ENCODE measurements around the gene TCF4.

Gene TCF4

DNA sequence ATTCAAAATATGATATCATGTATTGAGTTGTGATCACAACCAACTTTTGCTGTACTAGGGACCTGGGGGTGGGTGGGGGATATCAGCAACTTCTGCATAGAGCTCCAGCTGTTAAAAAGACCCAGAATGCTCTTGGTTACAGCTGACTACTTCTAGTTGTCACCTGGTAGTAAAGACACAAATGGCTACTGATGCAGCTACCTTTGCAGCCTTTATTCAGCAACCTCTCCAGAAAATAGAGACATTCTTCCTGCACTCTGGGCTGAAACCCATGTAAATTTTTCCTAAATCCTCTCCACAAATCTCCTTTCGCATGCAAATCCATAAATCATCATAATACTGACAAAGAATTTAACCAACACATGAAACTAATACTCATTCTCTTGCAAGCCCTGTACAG is 238.3 kb downstream of the TCF4 start:
- DNase-seq (ENCODE audit: low read depth): no peak

DNA sequence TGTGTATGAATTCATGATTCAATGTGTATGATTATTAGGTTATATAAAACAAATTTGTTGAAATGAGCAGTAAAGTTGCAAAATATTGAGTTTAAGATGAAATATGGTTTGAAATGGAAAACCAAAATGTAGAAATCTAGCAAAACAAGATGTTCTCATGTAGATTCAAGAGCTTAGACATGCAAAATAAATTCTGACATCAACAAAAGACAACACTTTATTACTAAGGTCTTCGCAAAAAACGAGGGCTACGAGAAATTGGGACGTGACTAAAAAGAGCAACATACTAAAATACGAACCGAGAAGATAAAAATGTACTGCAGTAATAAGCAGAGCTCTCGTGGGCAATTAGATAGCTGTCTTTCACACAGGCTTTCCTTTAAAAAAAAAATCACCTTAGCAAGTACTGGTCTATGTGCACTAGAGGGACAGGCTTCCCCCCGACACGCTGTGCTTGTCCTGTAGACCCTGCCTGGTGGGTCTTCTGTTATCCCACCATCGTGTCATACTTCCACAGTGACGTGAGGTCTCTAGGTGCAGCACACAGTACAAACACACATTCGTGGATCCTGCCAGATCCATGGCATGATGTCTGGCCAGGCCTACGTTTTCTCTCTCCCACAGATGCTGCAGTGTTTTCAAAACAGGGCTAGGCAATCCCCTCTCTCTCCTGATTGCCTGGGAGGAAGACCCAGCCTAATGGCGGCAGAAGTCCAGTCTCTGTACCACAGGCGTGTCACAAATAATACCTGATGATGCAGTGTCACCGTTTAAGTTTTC is 240.8 kb downstream of the TCF4 start:
- DNase-seq (ENCODE audit: low read depth): no peak

DNA sequence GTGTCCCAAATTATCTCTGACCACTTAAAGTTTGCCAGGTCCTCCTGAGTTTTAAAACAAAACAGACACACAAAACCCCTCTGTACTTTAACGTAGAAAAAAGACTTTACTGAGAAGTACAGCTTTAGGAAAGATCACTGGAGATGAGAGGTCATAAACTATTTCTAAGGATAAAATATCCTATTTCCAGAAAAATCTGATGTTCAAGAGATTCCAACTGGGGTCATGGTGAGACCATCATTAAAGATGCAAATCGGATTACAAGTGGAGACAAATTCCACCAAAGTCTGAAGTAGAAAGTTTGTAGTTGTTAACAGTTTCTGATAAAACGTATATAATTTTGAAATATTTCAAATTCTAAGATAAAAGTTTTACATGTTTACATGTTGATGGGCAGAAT is 241.6 kb downstream of the TCF4 start:
- DNase-seq (ENCODE audit: low read depth): no peak

DNA sequence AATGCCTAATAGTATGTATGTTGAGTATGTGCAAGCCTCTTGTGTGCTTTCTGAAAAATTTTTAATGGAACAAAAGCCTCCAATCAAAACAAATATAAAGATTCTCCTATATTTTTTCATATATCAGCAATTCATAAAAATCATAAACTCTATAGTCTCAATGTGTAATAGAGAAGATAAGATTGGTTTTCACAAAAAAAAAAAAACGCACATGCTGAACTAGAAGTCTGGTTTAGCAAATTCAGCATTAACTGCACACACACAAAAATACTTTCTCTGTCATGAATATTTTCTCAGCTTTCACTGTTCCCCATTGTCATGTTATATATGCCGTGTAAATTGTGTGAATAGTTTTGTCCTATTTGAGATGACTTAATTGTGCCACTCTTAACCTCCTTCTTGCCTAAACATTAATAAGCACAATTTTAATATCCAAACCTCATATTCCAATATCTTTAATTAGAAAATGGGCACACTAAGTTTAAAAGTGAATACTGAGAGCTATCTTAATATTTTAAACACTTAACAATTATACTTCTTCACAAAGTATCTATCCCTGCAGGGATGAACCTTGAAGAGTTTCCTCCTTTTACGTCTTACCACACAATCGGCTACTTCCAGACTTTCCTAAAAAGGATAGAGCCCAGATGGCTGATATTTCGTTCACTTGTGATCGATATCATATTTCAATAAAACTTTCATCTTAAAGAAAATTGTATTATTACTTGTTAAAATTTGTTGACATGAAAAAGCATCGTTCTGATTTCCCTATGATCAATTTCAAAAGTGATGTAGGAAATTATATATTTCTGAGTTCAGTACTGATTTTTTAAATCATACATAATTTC is 242.7 kb downstream of the TCF4 start:
- DNase-seq (ENCODE audit: low read depth): no peak

DNA sequence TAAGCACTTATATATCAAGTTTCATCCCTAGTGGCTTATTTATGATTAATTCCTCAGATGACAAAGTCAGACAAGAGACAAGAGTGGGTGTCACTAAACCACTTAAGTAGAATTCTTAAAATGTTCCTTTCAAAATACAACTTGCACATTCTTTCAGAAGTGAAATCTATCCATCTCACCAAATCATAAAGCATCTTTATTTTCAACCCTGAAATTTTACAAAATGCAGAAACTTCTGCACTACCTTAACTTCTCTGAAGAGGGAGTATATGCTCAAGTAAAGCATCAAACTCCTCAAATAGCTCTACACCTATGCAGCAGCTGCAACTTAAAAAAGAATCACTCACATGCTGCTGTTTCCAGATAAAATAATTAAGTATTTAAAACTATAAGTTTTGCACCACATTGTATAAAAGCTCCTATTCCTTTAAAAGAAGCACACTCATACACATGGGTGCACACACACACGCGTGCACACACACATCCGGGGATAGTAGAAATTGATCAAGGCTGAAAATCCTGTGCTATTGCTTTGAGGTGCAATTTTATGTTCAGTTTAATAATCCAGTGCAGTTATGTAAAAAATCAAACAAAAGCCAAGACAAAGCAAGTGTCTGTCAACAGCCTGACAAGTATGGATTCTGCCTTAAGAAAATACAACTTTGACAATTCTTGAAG is 244.5 kb downstream of the TCF4 start:
- DNase-seq (ENCODE audit: low read depth): no peak

DNA sequence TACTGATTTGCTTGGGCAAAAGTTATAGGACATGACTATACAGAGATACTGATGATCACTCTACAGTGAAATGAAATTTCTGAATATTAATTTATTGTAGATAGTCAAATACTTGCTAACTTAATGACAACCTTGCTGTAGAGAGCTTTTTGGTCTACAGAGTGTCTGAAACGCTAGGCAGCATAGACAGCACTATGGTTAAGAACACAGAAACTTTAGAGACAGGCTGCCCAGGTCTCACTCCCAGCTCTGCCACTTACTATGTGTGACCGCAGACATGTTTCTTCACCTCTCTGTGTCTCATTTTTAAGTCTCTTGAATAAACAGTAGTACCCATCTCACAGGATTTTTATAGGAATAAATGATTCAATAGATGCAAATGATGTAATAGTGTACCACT is 247.0 kb downstream of the TCF4 start:
- DNase-seq (ENCODE audit: low read depth): no peak

DNA sequence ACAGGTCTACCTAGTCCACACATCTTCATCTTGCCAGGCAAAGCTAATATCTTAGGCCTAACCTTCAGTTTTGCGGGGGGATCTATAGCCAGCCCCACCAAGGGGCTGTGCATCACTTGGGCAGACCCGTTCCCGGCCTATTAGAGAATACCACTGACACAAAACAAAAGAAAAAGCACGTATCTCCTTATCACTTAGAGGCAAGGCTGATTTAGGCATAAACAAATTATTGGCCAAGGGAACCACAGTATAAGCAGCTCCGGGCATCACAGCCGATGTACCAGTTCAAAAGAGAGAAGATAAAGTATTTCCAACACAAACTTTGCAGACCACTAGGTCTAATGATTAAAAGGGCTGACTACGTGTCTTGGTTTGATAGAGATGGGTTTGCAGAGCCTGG is 248.0 kb downstream of the TCF4 start:
- DNase-seq (ENCODE audit: low read depth): no peak

DNA sequence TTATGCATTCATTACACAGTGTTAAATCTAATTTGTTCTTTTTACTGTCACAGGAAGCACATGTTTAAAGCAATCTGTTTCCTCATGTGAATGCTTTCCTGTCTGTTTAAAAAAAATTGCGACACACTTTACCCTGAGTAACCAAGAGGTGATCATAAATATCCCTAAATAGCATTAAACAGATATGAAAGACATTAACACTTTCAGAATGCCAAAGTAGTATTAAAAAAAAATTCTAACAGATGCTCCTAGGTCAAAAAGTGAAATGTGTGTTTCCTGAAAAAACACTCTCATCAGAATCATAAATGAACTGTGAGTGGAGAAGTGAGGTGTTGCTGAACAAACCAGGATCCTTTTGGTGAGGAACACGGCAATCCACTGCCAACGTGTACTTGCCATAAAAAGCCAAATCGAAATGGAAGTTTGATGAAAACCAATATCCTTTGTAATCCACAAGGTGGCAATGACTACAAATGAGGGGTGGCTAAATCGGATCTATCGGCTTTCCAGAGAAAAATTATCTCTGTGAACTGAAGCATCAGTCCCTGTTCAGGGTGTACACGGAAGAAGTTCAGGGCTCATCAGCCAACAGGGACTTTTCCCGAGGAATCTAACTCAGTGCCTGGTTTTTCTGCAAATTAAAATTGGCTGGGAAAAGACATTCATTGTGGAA is 248.9 kb downstream of the TCF4 start:
- DNase-seq (ENCODE audit: low read depth): no peak

DNA sequence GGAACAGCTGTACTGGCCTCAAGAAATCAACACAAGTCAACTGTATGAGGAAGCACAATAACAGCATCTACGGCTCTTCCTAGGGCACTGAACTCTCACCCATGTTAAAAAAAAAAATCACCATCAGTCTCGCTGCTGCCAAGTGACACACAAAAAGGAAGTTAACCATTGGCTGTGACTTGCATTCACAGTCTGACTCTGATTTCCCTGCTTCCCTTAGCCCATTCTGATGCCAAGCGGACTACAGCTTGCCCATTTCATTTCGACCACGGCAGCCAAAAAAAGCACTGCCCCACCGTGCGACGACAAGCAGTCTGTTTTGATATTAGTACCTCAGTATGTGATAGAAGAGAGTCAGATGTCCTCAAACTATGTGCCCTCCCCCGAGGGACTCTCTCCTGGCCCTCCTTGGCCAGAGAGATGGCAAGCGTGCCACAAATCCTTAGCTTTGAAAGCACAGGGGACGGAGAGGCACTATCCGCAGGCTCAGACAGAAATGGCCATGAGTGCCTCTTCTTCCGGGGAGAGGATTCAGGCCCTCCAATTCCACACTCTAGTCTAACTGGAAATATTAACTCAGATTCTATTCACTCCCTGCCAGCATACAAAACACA is 250.0 kb downstream of the TCF4 start:
- DNase-seq (ENCODE audit: low read depth): no peak

DNA sequence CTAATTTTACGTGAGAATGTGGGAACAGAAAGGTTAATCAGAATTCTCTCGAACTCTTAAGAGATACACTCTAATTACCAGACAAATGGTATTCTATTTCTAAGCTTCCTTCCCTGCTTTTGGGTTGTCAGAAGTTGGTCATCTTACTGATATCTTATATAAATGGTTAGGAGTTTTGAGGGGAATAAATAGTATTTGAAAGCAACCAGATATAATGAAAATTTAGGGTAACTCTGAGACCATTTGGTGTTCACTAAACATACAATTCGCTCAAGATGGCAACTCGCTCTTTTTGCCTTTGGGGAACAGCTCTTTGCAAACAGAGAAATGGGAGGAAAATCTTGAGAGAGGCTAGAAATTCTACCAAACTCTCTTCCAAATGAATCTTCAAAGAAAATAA is 250.9 kb downstream of the TCF4 start:
- DNase-seq (ENCODE audit: low read depth): no peak

DNA sequence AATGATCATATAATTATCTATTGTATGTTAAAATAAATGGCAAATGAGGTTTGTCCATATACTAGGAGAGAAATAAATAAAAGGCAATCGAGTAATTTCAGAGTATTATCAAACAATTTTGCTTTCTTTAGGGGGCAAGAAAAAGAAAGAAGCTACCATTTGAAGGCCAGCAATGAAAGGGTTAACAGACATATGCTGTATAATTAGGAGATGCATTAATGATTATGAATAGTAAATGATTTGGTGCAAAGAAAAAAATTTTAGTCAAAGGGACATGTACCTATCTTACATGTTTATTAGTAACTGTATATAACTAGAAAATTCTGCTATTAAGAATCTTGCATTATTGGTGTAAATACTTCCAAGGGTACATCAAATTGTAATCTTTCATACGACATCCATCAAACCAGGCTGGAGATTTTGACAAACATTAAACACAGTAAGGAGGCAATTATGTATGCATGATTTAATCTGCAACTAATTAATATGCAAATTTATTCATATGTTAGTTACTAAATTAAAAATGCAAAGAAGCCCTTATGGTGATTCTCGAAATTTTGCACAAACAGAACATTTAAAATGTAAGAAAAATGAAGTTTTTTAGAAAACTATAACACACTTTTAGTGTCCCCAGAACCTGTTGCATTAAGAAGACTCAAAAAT is 251.4 kb downstream of the TCF4 start:
- DNase-seq (ENCODE audit: low read depth): no peak

DNA sequence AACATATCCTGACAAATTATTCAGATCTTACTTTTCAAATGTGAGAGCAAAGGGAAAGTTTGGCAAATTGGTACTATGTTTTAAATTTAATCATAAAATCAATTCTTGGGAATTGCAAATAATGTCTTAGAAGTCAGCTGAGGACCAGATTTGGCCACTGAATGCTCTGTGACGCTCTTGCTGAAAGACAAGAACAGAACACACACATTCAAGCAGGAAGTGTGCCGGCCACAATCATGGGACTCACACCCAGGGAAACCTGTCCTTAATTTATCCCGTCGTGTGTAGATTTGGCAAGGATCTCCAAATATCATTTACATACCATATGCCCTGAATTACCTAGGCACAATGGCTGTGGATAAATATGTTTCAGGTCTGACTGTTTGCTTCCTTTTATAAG is 253.1 kb downstream of the TCF4 start:
- no peak for DNase-seq (ENCODE audit: low read depth)

DNA sequence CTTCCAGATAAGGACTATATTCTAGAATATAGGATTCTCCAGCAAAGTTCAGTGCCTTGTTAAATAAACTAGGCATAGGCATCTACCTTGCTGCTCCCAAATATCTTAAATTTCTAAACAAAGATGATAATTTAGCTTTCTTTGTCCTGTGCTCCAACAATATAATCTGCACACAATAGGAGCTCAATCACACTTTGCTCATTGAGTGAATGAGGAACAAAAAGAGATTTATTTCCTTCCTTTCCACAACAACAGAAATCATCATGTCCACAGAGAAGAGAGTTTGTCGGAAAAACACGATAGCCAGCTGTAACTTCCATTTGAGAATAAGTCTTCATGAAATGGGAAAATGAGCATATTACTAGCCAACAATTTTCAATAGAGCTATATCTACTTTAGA is 256.7 kb downstream of the TCF4 start:
- DNase-seq (ENCODE audit: low read depth): no peak

DNA sequence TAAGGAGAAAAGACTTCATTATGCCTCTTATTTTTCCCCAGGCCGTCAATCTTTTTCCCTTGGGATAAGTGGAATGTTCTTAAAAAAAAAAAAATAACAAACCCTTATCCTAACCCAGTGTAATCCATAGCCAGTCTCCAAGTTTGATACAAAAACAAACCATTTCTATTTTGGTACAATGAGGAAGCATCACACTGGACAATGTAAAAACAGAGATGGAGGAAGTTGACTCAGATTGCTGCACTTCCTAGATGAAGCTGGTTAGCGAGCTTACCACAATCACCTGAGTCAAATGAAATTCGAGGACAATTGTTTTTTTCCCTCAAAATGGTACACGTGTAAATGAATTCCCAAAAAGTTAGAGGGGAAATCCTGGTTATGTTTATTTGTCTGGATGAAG is 259.7 kb downstream of the TCF4 start:
- DNase-seq (ENCODE audit: low read depth): no peak

DNA sequence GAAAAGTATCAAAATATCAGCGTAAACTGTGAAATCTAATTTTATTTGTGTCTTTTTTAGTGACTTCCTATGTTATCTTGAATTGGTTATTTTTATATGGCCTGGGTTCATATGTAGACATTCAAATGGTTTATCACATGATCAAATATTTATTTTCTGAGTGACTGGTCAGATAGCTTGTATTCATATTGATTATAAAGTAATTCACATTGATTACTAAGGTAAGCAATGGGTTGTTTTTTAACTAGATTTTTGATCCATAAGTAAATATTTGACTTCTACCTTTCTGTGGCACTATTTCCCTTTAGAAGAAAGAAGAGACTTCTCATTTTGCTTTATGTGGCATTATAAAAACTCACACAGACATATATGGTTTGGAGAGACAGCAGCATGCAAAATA is 260.5 kb downstream of the TCF4 start:
- DNase-seq (ENCODE audit: low read depth): no peak

DNA sequence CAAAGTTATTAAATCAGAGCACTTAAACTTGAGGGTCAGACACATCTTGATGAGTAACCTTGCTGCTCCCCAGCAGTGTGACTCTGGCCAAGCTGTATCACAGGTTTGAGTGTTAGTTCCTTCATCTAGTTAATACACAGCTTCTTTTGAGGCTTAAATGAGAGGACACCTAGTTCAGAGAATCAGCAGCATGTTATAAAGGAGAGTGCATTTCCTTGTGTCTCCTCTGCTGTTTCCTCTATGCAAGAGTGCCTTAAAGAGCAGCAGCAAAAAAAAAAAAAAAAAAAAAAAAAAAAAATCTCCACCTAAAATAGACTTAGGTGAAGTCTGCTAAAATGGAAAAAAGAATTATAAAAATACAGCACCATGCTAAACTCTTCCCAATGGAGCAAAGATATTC is 261.9 kb downstream of the TCF4 start:
- no peak for DNase-seq (ENCODE audit: low read depth)

DNA sequence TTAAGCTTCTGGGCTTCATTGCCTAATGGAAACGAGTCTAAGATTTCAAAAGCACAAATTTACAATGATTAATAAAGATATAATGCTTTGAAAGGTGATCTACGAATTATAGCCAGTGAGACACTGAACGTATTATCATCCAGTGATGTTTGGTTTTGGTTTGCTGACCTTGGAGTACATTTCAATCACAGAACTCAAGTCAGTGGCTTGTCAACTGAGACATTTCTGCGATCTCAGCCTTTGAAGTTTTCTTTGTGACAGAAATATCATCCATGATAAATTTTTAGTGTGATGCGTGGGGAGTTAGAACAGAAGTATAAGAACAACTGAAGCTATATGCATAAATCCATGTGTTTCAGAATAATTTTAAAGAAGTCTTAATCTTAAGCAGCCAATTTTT is 263.8 kb downstream of the TCF4 start:
- DNase-seq (ENCODE audit: low read depth): no peak

DNA sequence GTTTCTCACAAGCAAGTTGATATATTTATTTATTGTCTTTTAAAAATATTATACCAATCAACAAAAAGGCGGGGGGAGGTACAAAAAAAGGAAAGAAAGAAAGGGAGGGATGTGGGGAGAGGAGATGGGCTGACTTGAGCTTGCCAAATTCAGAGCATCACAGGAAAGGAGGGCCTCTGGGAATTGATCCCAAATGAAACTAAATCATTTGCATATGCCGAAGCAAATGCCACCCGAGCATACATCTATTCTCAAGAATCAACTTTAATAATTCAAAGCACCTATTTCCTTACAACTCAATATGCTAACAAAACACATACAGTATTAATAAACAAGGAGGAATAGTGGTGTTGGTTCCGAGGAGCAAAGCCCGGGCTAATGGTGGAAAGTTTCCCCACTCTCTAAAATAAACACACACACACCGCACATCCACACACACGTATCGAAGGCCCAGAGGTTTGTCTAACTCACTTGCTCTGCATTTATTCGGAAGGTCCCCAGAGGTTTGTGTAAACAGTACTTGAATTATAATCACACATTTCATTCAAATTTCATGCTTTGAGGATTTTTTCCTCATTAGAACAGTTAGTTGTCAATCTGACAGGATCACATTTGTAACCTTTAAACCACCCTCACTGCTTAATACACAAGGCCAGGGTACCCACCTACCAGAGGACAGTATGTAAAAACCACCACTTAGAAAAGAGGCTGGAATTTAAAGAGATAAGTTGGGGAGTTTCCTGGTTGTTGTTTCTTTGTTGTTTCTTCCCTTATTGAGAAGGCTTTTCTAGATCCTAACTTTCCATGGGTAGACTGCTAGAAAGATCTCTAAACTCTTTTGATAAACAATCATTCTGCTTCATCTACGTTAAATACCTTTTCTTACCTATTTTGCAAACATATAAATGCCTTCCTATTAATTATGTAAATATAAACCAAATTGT is 264.7 kb downstream of the TCF4 start:
- DNase-seq (ENCODE audit: low read depth): no peak

DNA sequence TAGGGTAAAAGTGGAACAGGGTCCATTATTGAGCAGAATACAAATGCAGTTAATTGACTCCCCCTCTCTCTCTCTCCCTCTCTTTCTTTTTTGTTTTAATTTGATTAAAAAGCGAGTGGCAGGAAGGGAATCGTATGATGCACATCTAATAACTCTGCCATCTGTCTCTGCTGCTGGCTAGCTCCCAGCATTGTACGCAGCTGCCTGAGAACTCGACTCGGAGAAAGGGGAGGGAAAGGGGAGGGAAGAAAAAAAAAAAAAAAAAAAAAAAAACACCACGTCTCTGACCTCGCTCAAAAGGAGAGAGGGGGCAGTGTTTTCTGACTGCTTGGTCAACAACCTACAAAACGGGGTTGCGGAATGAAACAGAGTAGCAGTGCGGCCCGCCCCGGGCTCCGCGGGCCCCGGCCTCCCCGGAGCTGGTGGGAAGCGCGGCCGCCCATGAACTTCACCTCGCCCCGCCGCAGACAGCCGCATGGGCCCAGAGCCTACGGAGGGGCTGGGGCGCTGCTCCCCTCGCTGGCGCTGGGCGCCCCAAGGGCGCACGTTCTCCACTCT is 265.7 kb downstream of the TCF4 start:
- peak; percentile 80 for DNase-seq (ENCODE audit: low read depth)

Data from non-pigmented ciliary epithelial cell (primary cell).